Measurements from ENCODE around the gene THEM4. TPM values are rescaled to one million over a fixed set of nuclear protein-coding genes. Genes with fewer than 3 reads are reported as not detected.
"Not testable (repeated sequence)": the region's sequence is repeated elsewhere in the genome, so short reads cannot be mapped to it uniquely, and the experiment has no call there.

The THEM4 gene
- total RNA-seq, 2 experiments from 2014 or later: 29.8 to 31.7 TPM

DNA sequence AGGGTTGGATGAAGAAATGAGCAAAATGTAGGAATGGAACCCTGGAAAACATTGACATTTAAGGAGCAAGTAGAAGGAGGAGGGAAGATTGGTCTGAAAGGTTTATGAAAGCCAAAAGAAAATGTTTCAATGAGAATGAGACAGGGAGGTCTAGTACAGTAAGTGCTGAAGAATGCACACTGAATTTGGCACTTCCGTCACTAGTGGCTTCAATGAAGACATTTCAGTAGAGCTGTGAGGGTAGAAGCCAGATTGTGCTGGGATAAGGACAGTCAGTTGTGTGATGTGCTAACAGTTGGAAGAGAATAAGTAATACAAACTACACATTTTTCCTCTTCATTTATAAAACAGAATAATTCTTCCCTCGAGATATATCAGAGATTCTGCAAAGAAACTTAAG is 17.1 kb downstream of the THEM4 start:
- no peak overlapping the region for H3K4me3 Mint-ChIP-seq
- H3K4me1 Mint-ChIP-seq (ENCODE audit: low read depth): peaks cover 30% of the 10 kb centered on the region
- peaks cover 69% of the 10 kb centered on the region for H3K36me3 Mint-ChIP-seq (ENCODE audit: low read depth)
- ChIA-PET CTCF (interaction anchor here (1.6 to 5.9 kb wide), 2 partner anchors 38 to 108 kb away, joined by 3 to 51 read pairs; no protein-coding TSS in a partner anchor), POLR2A (interaction anchor here (0.6 to 1.0 kb wide), 2 partner anchors 22 to 35 kb away, joined by 3 to 4 read pairs; no protein-coding TSS in a partner anchor)
- no peaks in the 10 kb centered on the region for H3K9me3 Mint-ChIP-seq (ENCODE audit: insufficient read depth)
- ATAC-seq (no peak), DNase-seq (no peak)
- H3K27ac Mint-ChIP-seq: peak overlapping the region; percentile 2
- H3K27me3 Mint-ChIP-seq (ENCODE audit: low read depth): no peaks in the 10 kb centered on the region

DNA sequence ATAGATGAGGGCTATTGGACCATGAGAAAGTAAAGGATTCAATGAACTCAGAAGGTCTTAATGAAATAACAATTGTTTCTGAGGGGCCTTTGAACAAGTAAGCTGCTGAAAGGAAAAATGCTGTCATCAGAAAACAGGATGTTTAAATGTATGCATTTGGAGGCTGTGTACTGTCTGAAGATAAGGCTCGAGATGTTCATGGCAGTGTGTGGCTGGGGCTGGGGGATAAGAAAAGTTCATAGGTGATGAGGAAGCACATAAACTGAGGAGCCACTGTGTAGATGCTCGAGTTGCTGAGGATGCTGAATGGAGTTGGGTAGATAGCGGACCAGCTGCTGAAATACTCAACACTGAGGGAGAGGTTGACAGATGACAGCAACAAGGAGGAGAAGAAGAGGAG is 17.8 kb downstream of the THEM4 start:
- ChIA-PET CTCF (interaction anchor here (0.8 to 5.9 kb wide), 8 partner anchors 10 to 109 kb away, joined by 3 to 51 read pairs (median 4); partner anchors contain the start of gene THEM4), POLR2A (interaction anchor here (0.7 to 1.0 kb wide), 2 partner anchors 13 to 21 kb away, joined by 3 to 4 read pairs; no protein-coding TSS in a partner anchor)
- DNase-seq (no peak), ATAC-seq (no peak)
- H3K9me3 Mint-ChIP-seq (ENCODE audit: insufficient read depth): no peaks in the 10 kb centered on the region
- peaks cover 23% of the 10 kb centered on the region for H3K4me1 Mint-ChIP-seq (ENCODE audit: low read depth)
- no peaks in the 10 kb centered on the region for H3K27me3 Mint-ChIP-seq (ENCODE audit: low read depth)
- peak overlapping the region; percentile 71 for H3K27ac Mint-ChIP-seq
- H3K4me3 Mint-ChIP-seq: no peak overlapping the region
- H3K36me3 Mint-ChIP-seq (ENCODE audit: low read depth): peaks cover 70% of the 10 kb centered on the region

DNA sequence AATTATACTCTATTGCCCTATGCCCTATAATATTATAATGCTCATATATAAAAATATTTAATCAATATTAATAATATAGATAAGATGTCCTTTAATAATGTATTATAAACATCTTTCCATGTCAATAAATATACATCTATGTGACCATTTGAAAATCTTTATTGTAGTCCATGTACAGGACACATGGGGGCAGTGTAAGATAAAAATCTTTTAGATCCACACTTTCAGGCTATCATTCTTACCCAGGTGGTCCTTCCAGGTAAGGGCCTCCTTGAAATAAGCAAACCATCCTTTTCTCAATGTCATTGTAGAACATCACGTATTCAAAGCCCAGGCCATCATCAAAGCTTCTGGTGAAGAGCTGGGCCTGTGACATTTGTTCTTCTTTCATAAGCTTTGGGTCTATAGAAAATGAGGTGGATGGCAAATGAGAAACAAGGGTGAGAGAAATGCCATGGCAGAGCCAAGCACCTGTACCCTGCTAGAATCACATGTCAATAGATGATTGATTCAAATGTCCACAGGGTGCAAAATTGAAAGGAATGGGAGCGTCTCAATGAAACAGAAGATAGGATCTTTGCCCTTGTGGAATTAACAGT is 20.2 kb downstream of the THEM4 start:
- H3K4me1 Mint-ChIP-seq (ENCODE audit: low read depth): peaks cover 17% of the 10 kb centered on the region
- no peaks in the 10 kb centered on the region for H3K27me3 Mint-ChIP-seq (ENCODE audit: low read depth)
- ATAC-seq (peak; percentile 57), DNase-seq (no peak)
- H3K36me3 Mint-ChIP-seq (ENCODE audit: low read depth): peaks cover 61% of the 10 kb centered on the region
- no peak overlapping the region for H3K27ac Mint-ChIP-seq
- H3K4me3 Mint-ChIP-seq: no peak overlapping the region
- CTCF ChIA-PET: interaction anchor here (0.8 to 5.9 kb wide), 15 partner anchors 9 to 147 kb away, joined by 3 to 51 read pairs (median 7); no protein-coding TSS in a partner anchor
- POLR2A ChIA-PET: no interaction called here
- H3K9me3 Mint-ChIP-seq (ENCODE audit: insufficient read depth): no peaks in the 10 kb centered on the region

DNA sequence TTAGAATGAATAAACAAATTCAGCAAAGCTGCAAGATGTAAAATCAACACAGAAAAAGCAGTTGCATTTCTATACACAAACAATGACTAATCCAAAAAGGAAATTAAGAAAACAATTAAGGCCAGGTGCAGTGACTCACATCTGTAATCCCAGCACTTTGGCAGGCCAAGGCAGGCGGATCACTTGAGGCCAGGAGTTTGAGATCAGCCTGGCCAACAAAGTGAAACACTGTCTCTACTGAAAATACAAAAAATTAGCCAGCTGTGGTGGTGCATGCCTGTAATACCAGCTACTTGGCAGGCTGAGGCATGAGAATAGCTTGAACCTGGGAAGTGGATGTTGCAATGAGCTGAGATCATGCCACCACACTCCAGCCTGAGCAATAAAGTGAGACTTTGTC is 22.3 kb downstream of the THEM4 start:
- no peaks in the 10 kb centered on the region for H3K27me3 Mint-ChIP-seq (ENCODE audit: low read depth)
- H3K9me3 Mint-ChIP-seq (ENCODE audit: insufficient read depth): no peaks in the 10 kb centered on the region
- no peak overlapping the region for H3K4me3 Mint-ChIP-seq
- peaks cover 50% of the 10 kb centered on the region for H3K36me3 Mint-ChIP-seq (ENCODE audit: low read depth)
- H3K4me1 Mint-ChIP-seq (ENCODE audit: low read depth): peaks cover 16% of the 10 kb centered on the region
- no peak overlapping the region for H3K27ac Mint-ChIP-seq
- DNase-seq (no peak), ATAC-seq (no peak)
- POLR2A ChIA-PET: no interaction called here
- CTCF ChIA-PET: interaction anchor here (0.9 to 5.9 kb wide), 6 partner anchors 11 to 114 kb away, joined by 3 to 51 read pairs (median 8); no protein-coding TSS in a partner anchor

DNA sequence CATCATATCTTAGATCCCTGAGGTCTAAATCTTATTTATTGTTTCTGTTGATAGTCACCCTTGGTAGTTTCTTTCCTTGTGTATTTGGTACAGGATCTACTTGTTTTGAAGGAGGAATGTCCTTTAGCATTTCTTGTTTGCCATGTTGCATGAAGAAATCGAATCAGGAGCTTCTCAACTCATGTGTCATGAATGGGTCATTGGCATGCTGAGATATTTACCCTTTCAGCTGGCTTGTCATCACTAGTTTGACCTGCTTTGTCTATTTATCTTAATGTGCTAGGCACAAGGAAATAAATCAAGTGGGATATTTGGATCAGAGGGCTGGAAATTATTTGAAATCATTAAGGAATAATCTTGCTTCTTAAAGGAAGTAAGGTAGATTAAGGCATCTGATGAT is 23.8 kb downstream of the THEM4 start:
- no peak overlapping the region for H3K4me3 Mint-ChIP-seq
- ChIA-PET CTCF (no interaction called here), POLR2A (no interaction called here)
- H3K36me3 Mint-ChIP-seq (ENCODE audit: low read depth): peaks cover 40% of the 10 kb centered on the region
- no peak overlapping the region for H3K27ac Mint-ChIP-seq
- peaks cover 3% of the 10 kb centered on the region for H3K4me1 Mint-ChIP-seq (ENCODE audit: low read depth)
- no peak for DNase-seq
- ATAC-seq: no peak
- no peaks in the 10 kb centered on the region for H3K9me3 Mint-ChIP-seq (ENCODE audit: insufficient read depth)
- no peaks in the 10 kb centered on the region for H3K27me3 Mint-ChIP-seq (ENCODE audit: low read depth)

DNA sequence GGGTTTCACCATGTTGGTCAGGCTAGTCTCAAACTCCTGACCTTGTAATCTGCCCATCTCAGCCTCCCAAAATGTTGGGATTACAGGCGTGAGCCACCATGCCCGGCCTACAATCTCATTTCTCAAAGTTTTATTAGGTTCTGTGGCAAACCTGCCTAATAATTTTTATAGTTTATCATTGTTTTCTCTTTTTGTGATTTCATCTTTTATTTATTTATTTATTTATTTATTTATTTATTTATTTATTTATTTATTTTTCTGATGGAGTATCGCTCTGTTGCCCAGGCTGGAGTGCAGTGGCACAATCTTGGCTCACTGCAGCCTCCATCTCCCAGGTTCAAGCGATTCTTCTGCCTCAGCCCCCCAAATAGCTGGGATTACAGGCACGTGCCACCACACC is 24.4 kb downstream of the THEM4 start:
- H3K27ac Mint-ChIP-seq; DNase-seq; H3K9me3 Mint-ChIP-seq (ENCODE audit: insufficient read depth); H3K27me3 Mint-ChIP-seq (ENCODE audit: low read depth); H3K4me1 Mint-ChIP-seq (ENCODE audit: low read depth); POLR2A ChIA-PET; ATAC-seq; H3K4me3 Mint-ChIP-seq: not testable (repeated sequence)
- H3K36me3 Mint-ChIP-seq (ENCODE audit: low read depth): peaks cover 39% of the 10 kb centered on the region
- CTCF ChIA-PET: interaction anchor here (1.2 to 1.3 kb wide), 5 partner anchors 20 to 118 kb away, joined by 3 to 5 read pairs (median 3); no protein-coding TSS in a partner anchor

DNA sequence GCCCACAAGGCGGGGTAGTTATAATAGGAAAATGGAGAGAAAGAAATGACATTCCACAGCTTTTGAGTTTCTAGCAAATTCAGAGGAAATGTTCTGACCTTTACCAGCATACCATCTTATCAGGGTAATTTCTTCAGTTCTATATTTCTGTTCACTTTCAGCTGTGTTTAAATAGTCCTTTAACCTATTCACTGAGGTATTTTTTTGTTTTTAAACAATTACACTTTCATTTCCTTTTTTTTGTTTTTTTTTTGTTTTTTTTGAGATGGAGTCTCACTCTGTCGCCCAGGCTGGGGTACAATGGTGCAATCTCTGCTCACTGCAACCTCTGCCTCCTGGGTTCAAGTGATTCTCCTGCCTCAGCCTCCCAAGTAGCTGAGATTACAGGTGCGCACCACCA is 24.9 kb downstream of the THEM4 start:
- POLR2A ChIA-PET; DNase-seq; H3K27me3 Mint-ChIP-seq (ENCODE audit: low read depth); H3K9me3 Mint-ChIP-seq (ENCODE audit: insufficient read depth); H3K4me3 Mint-ChIP-seq; ATAC-seq; H3K4me1 Mint-ChIP-seq (ENCODE audit: low read depth); H3K27ac Mint-ChIP-seq: not testable (repeated sequence)
- CTCF ChIA-PET: interaction anchor here (1.2 to 1.3 kb wide), 6 partner anchors 20 to 118 kb away, joined by 3 to 5 read pairs (median 3); no protein-coding TSS in a partner anchor
- peaks cover 38% of the 10 kb centered on the region for H3K36me3 Mint-ChIP-seq (ENCODE audit: low read depth)

DNA sequence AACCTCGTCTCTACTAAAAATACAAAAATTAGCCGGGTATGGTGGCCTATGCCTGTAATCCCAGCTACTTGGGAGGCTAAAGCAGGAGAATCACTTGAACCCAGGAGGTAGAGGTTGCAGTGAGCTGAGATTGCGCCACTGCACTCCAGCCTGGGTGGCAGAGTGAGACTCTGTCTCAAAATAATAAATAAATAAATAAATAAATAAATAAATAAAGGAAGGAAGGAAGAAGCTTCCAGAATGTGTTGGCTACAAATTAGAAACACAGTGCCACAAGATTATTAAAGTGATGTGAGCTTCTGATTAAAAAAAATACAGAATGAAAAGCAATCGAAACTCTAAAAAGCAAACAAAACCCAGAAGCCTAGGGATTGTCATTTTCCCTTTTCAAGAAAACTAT is 25.4 kb downstream of the THEM4 start:
- DNase-seq; ATAC-seq; H3K9me3 Mint-ChIP-seq (ENCODE audit: insufficient read depth); H3K4me3 Mint-ChIP-seq; H3K27me3 Mint-ChIP-seq (ENCODE audit: low read depth); H3K4me1 Mint-ChIP-seq (ENCODE audit: low read depth); H3K27ac Mint-ChIP-seq: not testable (repeated sequence)
- ChIA-PET POLR2A (interaction anchor here (0.6 kb wide), 1 partner anchor 344 kb away, joined by 3 read pairs; no protein-coding TSS in a partner anchor), CTCF (interaction anchor here (1.2 to 1.3 kb wide), 6 partner anchors 21 to 119 kb away, joined by 3 to 5 read pairs (median 3); no protein-coding TSS in a partner anchor)
- peaks cover 34% of the 10 kb centered on the region for H3K36me3 Mint-ChIP-seq (ENCODE audit: low read depth)

DNA sequence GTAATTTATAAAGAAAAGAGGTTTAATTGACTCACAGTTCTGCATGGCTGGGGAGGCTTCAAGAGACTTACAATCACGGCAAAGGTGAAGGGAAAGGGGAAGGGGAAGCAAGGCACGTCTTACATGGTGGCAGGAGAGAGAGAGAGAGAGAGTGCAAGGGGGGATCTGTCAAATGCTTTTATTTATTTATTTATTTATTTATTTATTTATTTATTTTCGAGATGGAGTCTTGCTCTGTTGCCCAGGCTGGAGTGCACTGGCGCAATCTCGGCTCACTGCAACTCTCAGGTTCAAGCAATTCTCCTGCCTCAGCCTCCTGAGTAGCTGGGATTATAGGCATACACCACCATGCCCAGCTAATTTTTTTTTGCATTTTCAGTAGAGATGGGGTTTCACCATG is 26.4 kb downstream of the THEM4 start:
- H3K4me1 Mint-ChIP-seq (ENCODE audit: low read depth); H3K9me3 Mint-ChIP-seq (ENCODE audit: insufficient read depth); H3K27ac Mint-ChIP-seq; ATAC-seq; DNase-seq; POLR2A ChIA-PET; H3K4me3 Mint-ChIP-seq; H3K27me3 Mint-ChIP-seq (ENCODE audit: low read depth): not testable (repeated sequence)
- CTCF ChIA-PET: interaction anchor here (1.3 to 2.5 kb wide), 3 partner anchors 26 to 120 kb away, joined by 3 to 15 read pairs (median 6); partner anchors contain the start of gene THEM4
- H3K36me3 Mint-ChIP-seq (ENCODE audit: low read depth): peaks cover 32% of the 10 kb centered on the region

DNA sequence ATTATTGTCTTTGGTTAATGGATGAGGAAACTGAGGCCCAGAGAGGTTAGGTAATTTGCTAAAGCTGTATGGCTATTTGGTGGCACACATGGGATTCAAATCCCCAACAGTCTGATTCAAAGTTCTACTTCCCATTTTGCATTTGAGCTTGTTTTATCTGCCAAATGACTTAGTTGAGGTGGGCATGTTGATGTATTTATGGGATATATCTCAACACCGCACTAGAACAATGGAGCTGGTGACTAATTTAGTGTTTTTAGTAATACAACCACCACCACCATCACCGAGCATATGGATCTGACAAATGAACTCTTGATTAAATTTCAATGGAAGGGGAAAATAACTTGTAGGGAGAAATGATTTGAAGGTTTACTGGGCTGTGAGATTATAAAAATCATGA is 26.8 kb downstream of the THEM4 start:
- no peaks in the 10 kb centered on the region for H3K27me3 Mint-ChIP-seq (ENCODE audit: low read depth)
- no peak for DNase-seq

DNA sequence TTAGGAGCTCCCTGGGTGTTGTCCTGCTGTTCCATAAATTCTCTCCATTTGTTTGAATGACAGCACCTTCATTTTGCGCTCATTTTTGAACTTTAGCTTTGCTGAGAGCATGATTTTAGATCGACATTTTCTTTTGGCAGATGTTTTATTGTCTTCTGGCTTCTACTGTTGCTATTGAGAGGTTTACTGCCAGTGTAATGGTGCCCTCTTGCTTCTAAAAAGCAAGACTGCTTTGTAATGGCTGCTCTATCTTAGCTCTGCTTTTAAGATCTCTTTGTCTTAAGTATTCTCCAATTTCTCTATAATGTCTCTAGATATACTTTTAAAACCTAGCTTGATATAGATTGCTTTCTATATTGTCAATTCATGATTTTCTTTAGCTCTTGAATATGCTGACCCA is 27.8 kb downstream of the THEM4 start:
- H3K9me3 Mint-ChIP-seq (ENCODE audit: insufficient read depth): no peaks in the 10 kb centered on the region
- POLR2A ChIA-PET: no interaction called here
- no peak for ATAC-seq
- H3K27ac Mint-ChIP-seq: no peak overlapping the region
- H3K4me1 Mint-ChIP-seq (ENCODE audit: low read depth): no peaks in the 10 kb centered on the region
- no peak overlapping the region for H3K4me3 Mint-ChIP-seq
- H3K36me3 Mint-ChIP-seq (ENCODE audit: low read depth): peaks cover 28% of the 10 kb centered on the region
- CTCF ChIA-PET: interaction anchor here (0.7 to 2.5 kb wide), 19 partner anchors 9 to 531 kb away, joined by 3 to 15 read pairs (median 3); partner anchors contain the start of genes C2CD4D, RIIAD1, TDRKH and THEM4
- H3K27me3 Mint-ChIP-seq (ENCODE audit: low read depth): no peaks in the 10 kb centered on the region
- DNase-seq: no peak

More for the DNA sequence above, 26.8 kb downstream of the THEM4 start:
- H3K4me1 Mint-ChIP-seq (ENCODE audit: low read depth): no peaks in the 10 kb centered on the region
- H3K36me3 Mint-ChIP-seq (ENCODE audit: low read depth): peaks cover 30% of the 10 kb centered on the region
- no peak overlapping the region for H3K4me3 Mint-ChIP-seq
- CTCF ChIA-PET: interaction anchor here (0.6 to 2.5 kb wide), 10 partner anchors 8 to 349 kb away, joined by 3 to 15 read pairs (median 4); partner anchors contain the start of genes TDRKH and THEM4
- H3K9me3 Mint-ChIP-seq (ENCODE audit: insufficient read depth): no peaks in the 10 kb centered on the region
- POLR2A ChIA-PET: no interaction called here
- no peak overlapping the region for H3K27ac Mint-ChIP-seq
- ATAC-seq: no peak

DNA sequence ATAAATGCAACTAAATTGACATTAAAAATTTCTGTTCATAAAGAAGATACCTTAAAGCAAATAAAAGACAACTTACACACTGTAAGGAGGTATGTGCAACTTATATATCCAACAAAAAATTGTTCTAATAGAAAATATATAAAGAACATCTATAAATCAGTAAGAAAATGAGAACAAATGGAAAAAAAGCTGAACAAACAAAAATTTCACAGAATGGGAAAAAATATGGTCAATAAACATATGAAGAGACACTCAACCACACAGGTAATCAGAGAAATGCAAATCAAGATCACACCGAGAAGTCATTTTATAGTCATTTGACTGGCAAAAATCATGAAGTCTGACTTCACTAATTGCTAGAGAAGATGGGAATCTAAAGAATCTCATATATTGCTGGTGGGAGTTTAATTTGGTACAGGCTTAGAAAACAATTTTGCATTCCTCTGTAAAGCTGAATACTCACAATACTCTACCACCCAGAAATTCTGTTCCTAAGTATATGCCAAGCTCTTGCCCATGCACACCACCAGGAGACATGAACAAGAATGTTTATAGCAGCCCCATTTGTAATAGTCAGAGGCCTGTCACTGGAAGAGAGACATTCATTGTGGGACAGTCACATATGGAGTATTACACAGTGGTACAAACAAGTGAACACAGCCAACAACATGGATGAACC is 33.8 kb downstream of the THEM4 start:
- H3K27ac Mint-ChIP-seq: no peak overlapping the region
- ChIA-PET POLR2A (no interaction called here), CTCF (interaction anchor here (0.6 to 1.7 kb wide), 3 partner anchors 12 to 125 kb away, joined by 3 to 10 read pairs (median 4); no protein-coding TSS in a partner anchor)
- H3K36me3 Mint-ChIP-seq (ENCODE audit: low read depth): peaks cover 35% of the 10 kb centered on the region
- DNase-seq (no peak), ATAC-seq (no peak)
- no peaks in the 10 kb centered on the region for H3K9me3 Mint-ChIP-seq (ENCODE audit: insufficient read depth)
- no peaks in the 10 kb centered on the region for H3K27me3 Mint-ChIP-seq (ENCODE audit: low read depth)
- no peak overlapping the region for H3K4me3 Mint-ChIP-seq
- H3K4me1 Mint-ChIP-seq (ENCODE audit: low read depth): peaks cover 11% of the 10 kb centered on the region
